Measurements from ENCODE around the gene CILP.

Gene CILP

GRCh38 chr15:65226221-65226620 lies 14.9 kb upstream of the CILP start:
- H3K4me3 ChIP-seq (ENCODE audit: low read depth, low read length) = no peak overlapping the region
- in situ Hi-C loops (cut with HindIII; ENCODE audit: low sequenced_read_pairs) = no loop called here
- TF ChIP-seq, protein P1, sequence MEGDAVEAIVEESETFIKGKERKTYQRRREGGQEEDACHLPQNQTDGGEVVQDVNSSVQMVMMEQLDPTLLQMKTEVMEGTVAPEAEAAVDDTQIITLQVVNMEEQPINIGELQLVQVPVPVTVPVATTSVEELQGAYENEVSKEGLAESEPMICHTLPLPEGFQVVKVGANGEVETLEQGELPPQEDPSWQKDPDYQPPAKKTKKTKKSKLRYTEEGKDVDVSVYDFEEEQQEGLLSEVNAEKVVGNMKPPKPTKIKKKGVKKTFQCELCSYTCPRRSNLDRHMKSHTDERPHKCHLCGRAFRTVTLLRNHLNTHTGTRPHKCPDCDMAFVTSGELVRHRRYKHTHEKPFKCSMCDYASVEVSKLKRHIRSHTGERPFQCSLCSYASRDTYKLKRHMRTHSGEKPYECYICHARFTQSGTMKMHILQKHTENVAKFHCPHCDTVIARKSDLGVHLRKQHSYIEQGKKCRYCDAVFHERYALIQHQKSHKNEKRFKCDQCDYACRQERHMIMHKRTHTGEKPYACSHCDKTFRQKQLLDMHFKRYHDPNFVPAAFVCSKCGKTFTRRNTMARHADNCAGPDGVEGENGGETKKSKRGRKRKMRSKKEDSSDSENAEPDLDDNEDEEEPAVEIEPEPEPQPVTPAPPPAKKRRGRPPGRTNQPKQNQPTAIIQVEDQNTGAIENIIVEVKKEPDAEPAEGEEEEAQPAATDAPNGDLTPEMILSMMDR (IDR thresholded peaks at IDR 0.05; ENCODE audit: low read depth, low read length, missing control alignments) = no peak
- DNase-seq (ENCODE audit: low read depth) = no peak

DNA sequence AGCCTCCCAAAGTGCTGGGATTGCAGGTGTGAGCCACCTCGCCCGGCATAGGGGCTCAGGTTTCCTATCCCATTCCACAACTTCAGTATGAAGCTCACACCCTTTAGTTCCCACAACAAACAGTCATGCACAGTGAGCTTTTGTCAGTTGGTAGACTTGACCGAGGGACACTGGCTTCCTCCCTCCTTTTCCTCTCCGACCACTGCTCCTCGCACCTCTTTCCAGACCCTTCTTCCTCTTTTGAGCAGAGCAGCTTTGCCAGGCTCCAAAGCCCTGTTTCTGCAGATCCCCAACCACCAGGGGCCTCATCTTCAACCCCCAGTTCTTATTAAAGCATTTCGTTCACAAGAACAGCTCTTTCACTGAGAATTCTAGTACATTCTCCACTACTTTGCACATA lies 12.7 kb upstream of the CILP start:
- TF ChIP-seq, protein P1 (IDR thresholded peaks at IDR 0.05; ENCODE audit: low read depth, low read length, missing control alignments) = no peak
- DNase-seq (ENCODE audit: low read depth) = no peak
- in situ Hi-C loops (cut with HindIII; ENCODE audit: low sequenced_read_pairs) = no loop called here
- H3K4me3 ChIP-seq (ENCODE audit: low read depth, low read length) = no peak overlapping the region

GRCh38 chr15:65222891-65223290 lies 11.6 kb upstream of the CILP start:
- DNase-seq (ENCODE audit: low read depth) = no peak
- TF ChIP-seq, protein P1 (IDR thresholded peaks at IDR 0.05; ENCODE audit: low read depth, low read length, missing control alignments) = no peak
- no peak overlapping the region for H3K4me3 ChIP-seq (ENCODE audit: low read depth, low read length)
- in situ Hi-C loops (cut with HindIII; ENCODE audit: low sequenced_read_pairs) = no loop called here

GRCh38 chr15:65221697-65222096 lies 10.4 kb upstream of the CILP start:
- TF ChIP-seq, protein P1 (IDR thresholded peaks at IDR 0.05; ENCODE audit: low read depth, low read length, missing control alignments) = no peak
- in situ Hi-C loops (cut with HindIII; ENCODE audit: low sequenced_read_pairs) = no loop called here
- DNase-seq (ENCODE audit: low read depth) = no peak
- no peak overlapping the region for H3K4me3 ChIP-seq (ENCODE audit: low read depth, low read length)

GRCh38 chr15:65219137-65219536 lies 7.9 kb upstream of the CILP start:
- TF ChIP-seq, protein P1 (IDR thresholded peaks at IDR 0.05; ENCODE audit: low read depth, low read length, missing control alignments) = no peak
- in situ Hi-C loops (cut with HindIII; ENCODE audit: low sequenced_read_pairs) = no loop called here
- no peak for DNase-seq (ENCODE audit: low read depth)
- no peak overlapping the region for H3K4me3 ChIP-seq (ENCODE audit: low read depth, low read length)

DNA sequence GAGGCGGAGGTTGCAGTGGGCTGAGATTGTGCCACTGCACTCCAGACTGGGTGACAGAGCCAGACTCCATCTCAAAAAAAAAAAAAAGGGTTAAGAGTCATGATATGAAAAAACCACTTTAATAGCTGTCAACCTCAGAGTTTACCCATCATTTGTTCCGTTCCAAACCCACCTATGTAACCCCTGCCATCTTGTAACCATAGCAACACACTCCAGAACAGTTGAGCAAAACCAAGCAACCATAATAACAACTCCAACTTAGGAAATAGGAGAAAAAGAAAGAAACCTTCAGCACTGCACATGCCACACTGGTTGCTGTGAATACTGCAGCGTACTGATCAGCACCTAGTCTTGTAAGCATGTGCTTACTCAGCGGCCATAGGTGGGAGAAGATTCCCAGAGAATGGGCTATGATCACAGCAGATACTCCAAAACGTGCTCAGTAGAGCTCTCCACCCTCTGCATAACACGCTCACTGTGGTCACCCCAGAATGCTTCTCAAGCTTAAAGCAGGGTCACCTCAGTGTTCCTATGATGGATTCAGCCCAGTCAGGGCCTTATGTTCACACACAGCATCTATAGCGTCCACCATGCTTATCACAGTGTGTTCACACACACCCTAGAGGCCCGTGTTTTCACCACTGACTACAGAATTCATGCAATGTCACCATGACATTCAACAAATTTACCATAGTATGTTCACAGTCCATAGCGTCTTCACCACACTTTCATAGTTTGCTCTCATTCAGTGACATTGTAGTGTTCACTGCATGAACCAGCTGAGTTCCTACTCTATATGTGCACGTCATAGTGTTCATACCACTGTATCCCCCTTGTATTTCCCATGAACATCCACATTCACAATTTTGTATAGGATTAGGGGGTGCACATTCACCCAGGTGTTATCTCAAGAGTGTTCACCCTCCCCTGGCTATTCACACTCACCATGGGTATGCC lies 6.5 kb upstream of the CILP start:
- TF ChIP-seq, protein P1 (IDR thresholded peaks at IDR 0.05; ENCODE audit: low read depth, low read length, missing control alignments) = no peak
- in situ Hi-C loops (cut with HindIII; ENCODE audit: low sequenced_read_pairs) = no loop called here
- H3K4me3 ChIP-seq (ENCODE audit: low read depth, low read length) = no peak overlapping the region
- no peak for DNase-seq (ENCODE audit: low read depth)
